ENCODE data around the gene PPP6R3. TPM values are rescaled to one million over a fixed set of nuclear protein-coding genes. Genes with fewer than 3 reads are reported as not detected.
"Not testable (repeated sequence)": the region's sequence is repeated elsewhere in the genome, so short reads cannot be mapped to it uniquely, and the experiment has no call there.

The PPP6R3 gene
- total RNA-seq, 2 donors from 2014 or later: 84.2 to 92.9 TPM

DNA sequence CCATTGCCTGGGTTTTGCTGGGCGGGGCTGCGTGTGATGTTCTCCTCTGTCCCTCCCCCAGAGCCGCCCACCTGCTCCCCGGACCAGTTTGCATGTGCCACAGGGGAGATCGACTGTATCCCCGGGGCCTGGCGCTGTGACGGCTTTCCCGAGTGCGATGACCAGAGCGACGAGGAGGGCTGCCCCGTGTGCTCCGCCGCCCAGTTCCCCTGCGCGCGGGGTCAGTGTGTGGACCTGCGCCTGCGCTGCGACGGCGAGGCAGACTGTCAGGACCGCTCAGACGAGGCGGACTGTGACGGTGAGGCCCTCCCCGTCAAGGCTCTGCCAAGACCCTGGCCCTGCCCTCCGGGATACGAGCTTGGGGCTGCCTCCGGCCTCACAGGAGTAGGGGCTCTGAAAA, 27.0 kb upstream of the PPP6R3 start:
- intact Hi-C loops (cut with DNase I): no loop called here
- DNase-seq (ENCODE audit: low spot score): no peak

DNA sequence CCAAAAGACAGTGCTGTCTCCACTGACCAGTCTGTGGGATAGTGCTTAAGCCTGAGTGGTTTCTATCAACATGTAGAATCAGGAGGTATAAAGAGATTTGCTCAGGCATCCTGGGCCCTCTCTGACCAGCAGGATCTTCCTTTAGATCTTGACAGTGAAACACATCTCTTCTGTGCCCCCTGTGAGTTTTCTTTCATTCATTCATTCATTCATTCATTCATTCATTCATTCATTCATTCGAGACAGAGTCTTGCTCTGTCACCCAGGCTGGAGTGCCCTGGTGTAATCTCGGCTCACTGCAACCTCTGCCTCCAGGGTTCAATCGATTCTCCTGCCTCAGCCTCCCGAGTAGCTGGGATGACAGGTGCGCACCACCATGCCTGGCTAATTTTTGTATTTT, 26.4 kb upstream of the PPP6R3 start:
- DNase-seq (ENCODE audit: low spot score); intact Hi-C loops (cut with DNase I): not testable (repeated sequence)

GRCh38 chr11:68436162-68436888, 24.2 kb upstream of the PPP6R3 start:
- intact Hi-C loops (cut with DNase I): no loop called here
- no peak for DNase-seq (ENCODE audit: low spot score)

DNA sequence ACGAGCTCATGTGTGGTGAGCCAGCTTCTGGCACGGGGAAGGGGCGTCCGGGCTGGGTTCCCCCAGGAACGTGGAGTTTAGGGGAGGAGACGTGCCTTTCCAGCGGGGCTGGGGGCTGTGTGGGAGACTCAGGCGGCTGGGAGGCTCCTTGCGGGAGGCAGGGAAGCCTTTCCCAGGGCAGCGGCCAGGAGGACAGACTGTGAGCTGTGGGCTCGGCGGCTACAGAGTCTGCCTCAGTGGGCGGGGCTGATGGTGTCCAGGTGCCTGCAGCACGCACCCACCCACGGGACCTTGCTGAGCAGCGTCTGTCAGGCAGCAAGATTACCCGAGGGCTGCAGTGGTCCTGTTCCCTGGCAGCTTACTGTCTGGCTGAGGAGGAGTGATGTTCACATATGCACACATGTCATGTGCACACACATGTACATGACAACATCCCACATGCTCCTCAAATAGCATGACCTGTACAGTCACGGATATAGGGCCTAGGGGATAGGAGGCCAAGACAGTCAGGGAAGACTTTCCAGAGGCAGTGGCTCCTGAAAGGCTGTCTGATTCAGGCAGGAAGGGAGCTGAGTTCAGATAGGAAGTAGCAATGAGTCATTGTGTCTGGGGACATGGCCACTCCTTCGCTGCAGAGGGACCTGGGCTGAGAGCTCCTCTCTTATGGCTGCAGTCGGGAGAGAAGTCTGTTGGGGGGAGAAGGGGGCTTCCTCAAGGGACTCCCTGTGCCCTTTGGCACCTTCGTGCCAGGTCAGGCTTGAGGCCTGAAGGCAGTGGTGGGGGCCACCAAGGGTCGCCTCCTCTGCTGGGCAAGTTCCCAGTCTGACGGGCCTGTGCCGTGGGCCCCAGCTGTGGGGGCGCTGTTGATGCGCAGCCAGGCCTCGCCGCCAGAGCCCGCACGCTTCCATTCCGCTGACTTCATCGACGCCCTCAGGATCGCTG, 23.3 kb upstream of the PPP6R3 start:
- peak; percentile 86 for DNase-seq (ENCODE audit: low spot score)
- intact Hi-C loops (cut with DNase I): no loop called here

GRCh38 chr11:68437927-68438657, 22.5 kb upstream of the PPP6R3 start:
- no peak for DNase-seq (ENCODE audit: low spot score)
- intact Hi-C loops (cut with DNase I): no loop called here

- intact Hi-C loops (cut with DNase I): no loop called here
- no peak for DNase-seq (ENCODE audit: low spot score)
Observed at GRCh38 chr11:68438658-68439259, 21.8 kb upstream of the PPP6R3 start.

DNA sequence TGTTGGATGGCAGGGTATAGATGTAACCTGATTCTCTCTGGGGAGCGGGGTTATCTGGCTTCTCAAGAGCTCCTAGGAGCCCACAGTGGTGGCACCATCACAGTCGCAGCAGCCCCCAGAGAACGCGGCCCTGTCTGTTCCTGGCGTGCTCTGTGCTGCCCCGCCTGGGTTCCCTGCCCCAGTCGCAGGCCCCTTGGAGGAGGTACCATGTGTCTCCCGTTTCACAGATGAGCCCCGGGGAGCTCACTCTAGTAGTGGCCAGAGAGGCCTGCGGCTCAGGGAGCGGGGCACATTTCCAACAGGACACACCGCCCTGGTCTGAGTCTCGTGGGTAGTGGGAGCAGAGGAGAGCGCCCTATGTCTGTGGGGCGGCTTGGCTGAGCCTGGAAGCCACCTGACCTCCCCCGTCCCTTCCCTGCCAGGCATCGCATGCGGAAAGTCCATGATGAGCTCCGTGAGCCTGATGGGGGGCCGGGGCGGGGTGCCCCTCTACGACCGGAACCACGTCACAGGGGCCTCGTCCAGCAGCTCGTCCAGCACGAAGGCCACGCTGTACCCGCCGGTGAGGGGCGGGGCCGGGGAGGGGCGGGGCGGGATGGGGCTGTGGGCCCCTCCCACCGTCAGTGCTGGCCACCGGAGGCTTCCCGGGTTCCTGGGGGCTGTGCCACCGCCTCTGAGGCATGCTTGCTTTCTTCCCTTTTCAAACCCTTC, 21.0 kb upstream of the PPP6R3 start:
- DNase-seq (ENCODE audit: low spot score): no peak
- intact Hi-C loops (cut with DNase I): loop anchor here (10.0 kb wide), 2 partner anchors 65 to 145 kb away; no protein-coding TSS in a partner anchor

- no peak for DNase-seq (ENCODE audit: low spot score)
- intact Hi-C loops (cut with DNase I): loop anchor here (10.0 kb wide), 2 partner anchors 65 to 145 kb away; no protein-coding TSS in a partner anchor
Observed at GRCh38 chr11:68440224-68440623, 20.3 kb upstream of the PPP6R3 start.

DNA sequence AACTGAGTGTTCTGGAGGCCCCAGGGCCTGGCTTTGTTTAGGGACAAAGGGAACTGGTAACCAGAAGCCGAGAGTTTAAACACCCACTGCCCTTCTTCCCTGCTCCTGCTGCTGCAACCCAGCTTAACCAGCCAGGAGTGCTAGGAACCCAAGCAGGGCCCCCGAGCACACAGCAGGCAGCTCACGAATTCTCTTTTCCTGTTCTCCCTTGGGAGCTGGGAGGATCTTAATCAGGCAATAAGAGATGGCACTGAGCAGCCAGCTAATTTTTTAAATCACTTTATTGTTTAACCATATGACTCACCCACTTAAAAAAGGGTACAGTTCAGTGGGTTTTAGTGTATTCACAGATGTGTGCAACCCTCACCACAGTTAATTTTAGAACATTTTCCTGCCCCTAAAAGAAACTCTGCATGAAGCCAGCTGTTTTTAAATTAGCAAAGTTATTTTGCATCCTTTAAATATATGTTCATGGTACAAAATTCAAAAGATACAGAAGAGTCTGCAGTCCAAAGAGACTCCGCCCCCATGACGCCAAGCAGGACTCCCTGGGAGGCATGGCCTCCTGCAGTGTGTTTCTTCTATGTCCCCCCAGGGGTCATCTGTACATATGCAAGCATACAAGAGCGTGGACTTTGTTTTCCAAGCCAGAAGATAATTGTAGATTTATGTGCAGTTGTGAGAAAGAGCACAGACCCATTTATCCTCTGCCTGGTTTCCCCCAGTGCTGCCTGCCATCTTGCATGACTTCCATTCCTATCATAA, 18.9 kb upstream of the PPP6R3 start:
- DNase-seq (ENCODE audit: low spot score): no peak
- intact Hi-C loops (cut with DNase I): loop anchor here (10.0 kb wide), 2 partner anchors 67 to 147 kb away; no protein-coding TSS in a partner anchor

GRCh38 chr11:68442433-68442832, 18.1 kb upstream of the PPP6R3 start:
- intact Hi-C loops (cut with DNase I): loop anchor here (10.0 kb wide), 2 partner anchors 68 to 148 kb away; no protein-coding TSS in a partner anchor
- DNase-seq (ENCODE audit: low spot score): no peak

GRCh38 chr11:68444566-68444965, 16.0 kb upstream of the PPP6R3 start:
- DNase-seq (ENCODE audit: low spot score): no peak
- intact Hi-C loops (cut with DNase I): loop anchor here (10.0 kb wide), 2 partner anchors 70 to 150 kb away; no protein-coding TSS in a partner anchor

DNA sequence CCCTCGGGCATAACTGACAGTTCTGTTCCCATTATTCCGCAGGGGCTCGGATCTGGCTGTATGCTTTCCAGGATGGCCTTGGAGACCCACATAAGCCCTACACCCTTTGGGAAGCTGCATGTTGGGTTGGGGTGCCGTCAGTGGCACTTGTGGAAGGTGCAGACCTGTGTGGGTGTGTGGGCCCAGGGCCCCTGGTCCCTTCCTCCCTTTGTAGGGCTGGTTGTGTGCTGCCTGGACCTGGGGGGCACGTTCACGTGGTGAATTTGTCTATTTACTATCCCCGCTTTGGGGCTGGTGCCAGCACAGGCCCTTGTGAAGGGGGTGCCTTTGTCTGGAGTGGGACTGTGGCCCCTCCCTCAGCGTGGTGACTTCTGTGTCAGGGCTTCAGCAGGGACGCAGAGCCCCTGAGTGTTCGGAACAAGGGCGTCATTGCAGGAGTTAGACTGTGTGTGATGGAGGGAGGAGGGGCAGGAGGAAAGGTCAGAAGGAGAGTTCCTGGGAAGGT, 15.0 kb upstream of the PPP6R3 start:
- intact Hi-C loops (cut with DNase I): loop anchor here (2.0 to 10.0 kb wide), 4 partner anchors 71 to 189 kb away; no protein-coding TSS in a partner anchor
- DNase-seq (ENCODE audit: low spot score): no peak

DNA sequence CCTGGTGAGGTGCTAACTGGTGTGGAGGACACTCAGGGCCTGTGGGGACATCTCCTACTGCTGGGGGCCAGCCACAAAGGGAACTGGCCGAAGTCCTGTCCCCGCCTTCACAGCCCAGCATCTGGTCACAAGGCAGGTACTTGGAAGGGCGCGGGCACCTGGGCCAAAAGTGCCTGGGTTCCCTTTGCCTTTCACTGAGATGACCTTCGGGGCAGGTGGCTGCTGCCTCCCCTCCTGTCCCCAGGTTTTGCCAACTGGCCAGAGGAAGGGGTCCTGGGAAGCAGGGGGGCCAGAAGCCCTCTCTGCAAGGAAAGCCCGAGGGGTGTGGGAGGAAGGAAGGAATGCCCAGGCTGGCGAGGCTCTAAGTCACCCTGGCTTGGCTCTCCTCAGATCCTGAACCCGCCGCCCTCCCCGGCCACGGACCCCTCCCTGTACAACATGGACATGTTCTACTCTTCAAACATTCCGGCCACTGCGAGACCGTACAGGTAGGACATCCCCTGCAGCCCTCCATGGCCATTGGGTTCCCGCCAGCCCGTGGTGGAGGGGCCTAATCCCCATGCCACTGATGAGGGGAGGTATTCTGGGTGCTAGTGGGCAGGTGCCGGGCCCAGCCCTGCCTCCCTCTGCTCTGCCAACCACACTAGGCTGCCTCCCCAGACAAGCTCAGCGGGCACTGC, 14.4 kb upstream of the PPP6R3 start:
- DNase-seq (ENCODE audit: low spot score): no peak
- intact Hi-C loops (cut with DNase I): loop anchor here (2.0 to 10.0 kb wide), 4 partner anchors 71 to 189 kb away; no protein-coding TSS in a partner anchor

DNA sequence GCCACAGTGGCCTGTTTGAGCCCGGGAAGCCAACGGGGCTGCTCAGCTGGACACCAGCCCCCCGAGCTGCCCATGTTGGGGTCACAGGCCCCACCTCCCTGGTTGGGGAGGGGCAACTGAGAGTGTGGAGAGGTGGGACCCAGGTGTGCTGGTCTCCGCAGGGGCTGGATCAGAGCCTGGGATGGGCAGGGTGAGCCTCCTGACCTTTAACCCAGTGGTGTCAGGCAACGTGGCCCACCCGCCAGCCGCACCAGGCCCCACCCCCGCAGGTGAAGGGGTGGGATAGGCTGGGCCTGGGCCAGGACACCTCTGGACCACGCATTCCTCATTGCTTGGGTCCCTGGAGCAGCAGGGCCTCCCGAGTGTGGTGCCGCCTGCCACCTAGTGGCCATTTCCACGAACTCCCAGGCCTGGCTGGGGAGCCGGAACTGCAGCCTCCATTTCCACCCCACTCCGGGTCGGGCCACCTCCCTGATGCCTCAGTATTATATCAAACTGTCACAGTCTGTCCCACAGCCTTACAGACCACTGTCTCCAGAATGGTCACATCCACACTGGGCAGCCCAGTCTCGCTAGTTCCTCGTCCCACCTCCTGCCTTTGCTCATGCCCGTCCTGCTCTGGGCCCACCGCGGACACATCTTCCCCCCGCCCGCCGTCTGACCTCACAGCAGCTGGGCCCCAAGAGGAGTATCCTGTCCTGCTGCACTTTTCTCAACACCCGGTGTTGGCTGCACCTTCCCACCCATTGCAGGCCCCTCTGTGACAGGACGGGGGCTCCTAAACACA, 13.3 kb upstream of the PPP6R3 start:
- intact Hi-C loops (cut with DNase I): loop anchor here (2.0 to 10.0 kb wide), 4 partner anchors 72 to 190 kb away; no protein-coding TSS in a partner anchor
- peak; percentile 93 for DNase-seq (ENCODE audit: low spot score)

- intact Hi-C loops (cut with DNase I): loop anchor here (2.0 to 10.0 kb wide), 4 partner anchors 73 to 191 kb away; no protein-coding TSS in a partner anchor
- peak; percentile 1 for DNase-seq (ENCODE audit: low spot score)
Observed at GRCh38 chr11:68447914-68448313, 12.6 kb upstream of the PPP6R3 start.

GRCh38 chr11:68448604-68449011, 11.9 kb upstream of the PPP6R3 start:
- DNase-seq (ENCODE audit: low spot score): peak; percentile 79
- intact Hi-C loops (cut with DNase I): loop anchor here (5.0 to 10.0 kb wide), 3 partner anchors 74 to 191 kb away; no protein-coding TSS in a partner anchor
